Activated CD8-positive, alpha-beta memory T cell treated with anti-CD3 and anti-CD28 coated beads for 1 hour (primary cell): Measurements from ENCODE around the gene DICER1.

Source experiments
- DNase-seq, 2 donors: peaks; one replicate each; pipeline ENCODE4 v3.0.0-alpha.2; 2020; ENCODE audit warnings: low read depth in 1 of 2; ENCODE audit errors: extremely low read depth in 1 of 2

DICER1 gene

DNA sequence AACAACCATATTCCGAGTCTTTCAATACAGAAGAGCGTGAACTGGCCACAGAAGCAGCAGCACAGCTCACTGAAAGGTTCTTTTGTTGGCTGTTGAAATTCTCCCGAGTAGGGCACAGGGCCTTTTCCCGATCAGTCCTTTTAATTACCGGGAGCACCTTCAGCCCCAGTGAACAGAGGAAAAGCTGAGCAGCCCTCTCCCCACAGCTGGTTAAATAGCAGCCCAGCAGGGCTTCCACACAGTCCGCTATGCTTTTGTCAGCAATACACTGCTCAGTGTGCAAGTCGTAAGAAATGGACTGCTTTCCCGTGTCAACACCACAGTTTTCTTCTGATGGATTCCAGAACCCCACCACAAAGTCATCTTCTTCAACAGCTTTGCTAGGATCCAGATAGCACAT, 61.3 kb downstream of the DICER1 start:
- DNase-seq = no peak

DNA sequence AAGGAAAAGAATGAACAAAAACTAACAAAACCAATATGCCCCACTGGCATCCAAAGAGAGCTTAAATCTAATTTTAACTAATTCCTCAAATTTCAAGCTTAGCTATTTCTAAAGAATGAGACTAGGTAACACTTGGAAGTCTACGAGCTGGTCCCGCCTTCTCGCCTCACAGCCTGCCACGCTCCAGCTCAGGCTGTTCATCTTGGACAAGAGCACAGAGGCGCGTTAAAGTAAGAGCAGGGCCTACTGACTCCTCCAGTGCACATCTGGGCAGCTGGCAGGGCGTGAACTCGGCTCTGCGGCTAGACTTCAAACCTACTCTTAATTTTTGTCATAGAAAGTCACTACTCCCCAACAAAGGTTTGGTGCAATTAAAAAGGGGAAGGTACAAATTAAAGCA, 64.6 kb downstream of the DICER1 start:
- DNase-seq = no peak

DNA sequence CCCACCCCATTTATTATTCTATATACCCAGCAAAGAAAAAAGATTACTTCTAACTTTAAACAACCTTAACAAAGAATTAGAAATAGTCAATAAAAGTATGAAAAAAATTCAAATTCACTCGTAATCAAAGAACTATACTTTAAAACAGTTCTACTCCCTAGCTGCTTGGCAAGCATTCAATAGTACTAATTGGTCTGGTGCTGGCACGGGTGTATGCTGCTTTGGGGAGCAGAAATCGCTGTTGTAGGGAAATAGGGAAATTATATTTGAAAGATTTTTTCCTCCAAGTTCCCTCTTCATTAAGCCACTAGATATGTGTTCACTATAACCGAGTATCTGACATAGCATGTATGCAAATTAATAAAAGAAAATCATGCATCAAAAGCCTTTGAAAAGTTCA, 65.7 kb downstream of the DICER1 start:
- no peak for DNase-seq

DNA sequence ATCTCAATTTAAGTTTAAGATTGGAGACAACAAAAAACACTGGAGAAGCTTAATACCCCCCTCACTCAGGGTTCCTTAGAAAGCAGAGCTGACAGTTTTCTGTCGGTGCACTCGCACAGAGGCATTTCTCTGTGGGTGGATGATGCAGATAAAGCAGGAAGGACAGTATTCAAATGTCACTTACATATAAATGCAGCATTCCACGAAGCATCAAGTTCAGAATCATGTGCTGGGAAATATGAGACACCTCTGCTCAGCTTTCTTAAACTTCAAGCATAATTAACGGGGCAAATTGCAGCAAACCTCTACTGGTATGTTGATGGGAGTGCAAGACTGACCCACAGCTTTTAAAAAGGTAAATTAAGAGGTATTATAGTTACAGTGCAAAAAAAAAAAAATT, 68.7 kb downstream of the DICER1 start:
- DNase-seq = no peak

DNA sequence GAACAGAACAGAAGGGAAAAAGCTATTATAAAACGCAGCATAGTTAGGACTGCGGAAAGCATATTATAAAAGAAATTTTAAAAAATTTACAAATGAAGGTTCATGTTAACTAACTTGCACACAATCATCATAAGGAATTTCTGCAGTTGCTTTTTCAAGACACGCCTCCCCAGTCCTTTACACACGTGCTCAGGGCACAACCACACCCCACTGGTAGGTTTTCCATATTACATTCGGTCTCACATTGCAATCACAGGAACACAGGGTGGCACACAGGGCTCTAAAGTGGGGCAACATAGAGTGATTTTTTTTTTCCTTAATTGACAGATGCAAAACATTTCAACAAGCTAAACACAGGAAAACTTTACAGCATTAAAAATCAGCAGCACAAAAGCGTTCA, 69.7 kb downstream of the DICER1 start:
- DNase-seq = no peak

DNA sequence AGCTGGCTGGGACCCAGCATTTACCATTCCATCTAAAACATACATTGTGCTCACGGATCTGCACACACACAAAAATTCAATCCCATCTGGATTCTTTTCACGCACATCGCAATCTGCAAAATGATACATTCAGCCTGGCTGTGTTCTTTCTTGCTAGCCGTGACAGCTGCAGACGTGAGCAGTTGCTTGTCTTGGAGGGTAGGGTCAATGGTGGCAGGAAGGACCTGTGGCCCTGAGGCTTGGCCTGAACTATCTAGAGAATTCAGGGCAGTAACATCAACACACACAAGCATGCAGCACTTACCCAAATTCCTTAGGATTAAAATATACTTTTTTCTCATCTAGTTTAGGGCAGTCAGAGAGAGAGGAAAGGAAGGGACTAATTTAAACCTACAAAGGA, 72.0 kb downstream of the DICER1 start:
- no peak for DNase-seq

DNA sequence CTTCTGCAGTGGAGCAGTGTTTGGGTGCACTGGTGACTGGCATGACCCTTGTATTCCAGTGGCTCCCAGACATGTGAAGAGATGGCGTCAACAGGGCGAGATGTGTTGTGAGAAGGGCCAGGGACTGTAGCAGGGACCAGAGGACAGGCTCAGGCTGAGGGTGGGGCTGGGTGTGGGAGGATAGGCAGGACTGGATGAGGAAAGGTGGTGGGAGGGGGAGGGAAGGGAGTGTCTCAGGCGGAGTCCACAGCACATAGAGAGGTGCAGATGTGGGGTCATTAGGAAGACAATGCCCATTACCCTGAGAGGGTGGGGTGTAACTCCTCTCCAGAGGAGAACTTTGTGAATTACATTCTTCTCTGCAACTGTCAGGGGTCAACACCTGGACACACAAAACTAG, 78.5 kb downstream of the DICER1 start:
- no peak for DNase-seq

DNA sequence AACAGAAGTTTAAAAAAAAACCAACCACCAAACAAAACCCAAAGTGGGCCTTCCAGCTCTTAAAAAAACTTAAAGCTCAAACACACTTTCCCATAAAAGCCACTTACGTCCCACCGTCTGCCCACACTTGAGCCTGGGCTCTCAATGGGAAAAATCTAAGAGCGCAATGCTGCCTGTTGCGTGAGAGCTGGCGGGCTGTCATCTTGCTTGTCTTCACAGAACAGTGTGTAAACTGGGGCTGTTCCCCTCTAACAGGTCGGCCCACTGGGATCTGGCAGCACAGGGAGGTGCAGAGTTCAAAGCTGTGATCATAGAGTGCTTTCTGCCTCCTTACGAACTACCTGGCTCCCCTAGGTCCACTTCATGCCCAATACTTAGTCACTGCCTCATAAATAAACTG, 80.0 kb downstream of the DICER1 start:
- DNase-seq = no peak

DNA sequence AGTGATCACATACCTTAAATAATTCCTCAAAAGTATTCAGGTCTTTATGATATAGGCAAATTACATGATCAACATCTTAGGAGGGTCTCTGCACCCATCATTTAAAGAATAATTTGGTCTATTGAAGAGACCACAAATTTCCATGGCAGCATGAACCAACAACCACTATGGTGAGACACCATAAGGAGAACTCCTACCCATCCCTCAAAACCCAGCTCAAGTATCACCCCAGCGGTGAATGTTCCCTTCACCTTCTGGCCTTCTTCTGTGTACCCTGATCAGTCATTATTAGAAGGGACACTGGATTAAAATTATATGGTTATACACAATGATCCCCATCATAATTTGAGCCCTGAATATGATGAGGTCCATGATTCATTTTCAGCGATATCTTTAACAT, 81.5 kb downstream of the DICER1 start:
- no peak for DNase-seq

DNA sequence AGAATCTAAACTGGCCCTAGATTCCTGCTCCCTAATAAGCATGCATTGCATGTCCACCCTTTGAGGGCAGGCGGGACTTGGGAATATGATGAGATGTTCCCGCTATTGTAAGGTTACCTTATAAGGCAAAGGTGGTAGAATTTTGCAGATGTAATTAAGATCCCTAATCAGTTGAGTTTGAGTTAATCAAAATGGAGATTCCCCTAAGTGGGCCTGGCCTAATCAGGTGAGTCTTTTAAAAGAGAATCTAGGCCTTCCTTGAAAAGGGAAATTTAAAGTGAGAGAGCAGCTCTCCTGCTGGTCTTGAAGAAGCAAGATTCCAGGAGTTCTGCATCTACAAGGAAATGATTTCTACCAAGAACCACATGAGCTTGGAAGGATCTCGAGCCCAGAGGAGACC, 83.4 kb downstream of the DICER1 start:
- DNase-seq = no peak

DNA sequence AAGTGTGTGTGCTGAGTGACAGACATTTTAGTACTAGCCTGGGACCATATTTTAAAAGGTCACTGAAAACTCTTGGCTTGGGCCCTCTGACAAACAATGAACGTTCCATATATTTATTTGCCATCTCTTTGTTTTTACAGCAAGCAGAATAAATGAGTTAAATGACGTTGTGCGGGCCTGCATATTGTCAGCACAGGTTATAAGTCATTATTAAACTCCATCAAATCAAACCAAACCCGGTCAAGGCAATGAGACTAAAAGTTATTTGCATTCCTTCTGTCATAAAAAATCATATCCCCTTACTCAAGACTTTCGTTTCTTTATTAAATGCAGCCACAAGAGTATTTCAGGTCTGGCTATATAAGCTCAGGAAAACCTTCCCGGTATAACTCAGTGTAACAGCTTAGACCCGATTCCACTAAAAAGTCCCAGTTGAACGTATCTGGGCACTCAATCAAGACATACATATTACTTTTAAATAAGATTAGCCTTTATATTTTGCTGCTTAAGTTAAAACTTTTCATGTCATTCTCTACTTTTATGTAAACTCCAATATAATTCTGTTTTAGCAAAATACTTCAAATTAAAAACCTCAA, 84.9 kb downstream of the DICER1 start:
- no peak for DNase-seq

DNA sequence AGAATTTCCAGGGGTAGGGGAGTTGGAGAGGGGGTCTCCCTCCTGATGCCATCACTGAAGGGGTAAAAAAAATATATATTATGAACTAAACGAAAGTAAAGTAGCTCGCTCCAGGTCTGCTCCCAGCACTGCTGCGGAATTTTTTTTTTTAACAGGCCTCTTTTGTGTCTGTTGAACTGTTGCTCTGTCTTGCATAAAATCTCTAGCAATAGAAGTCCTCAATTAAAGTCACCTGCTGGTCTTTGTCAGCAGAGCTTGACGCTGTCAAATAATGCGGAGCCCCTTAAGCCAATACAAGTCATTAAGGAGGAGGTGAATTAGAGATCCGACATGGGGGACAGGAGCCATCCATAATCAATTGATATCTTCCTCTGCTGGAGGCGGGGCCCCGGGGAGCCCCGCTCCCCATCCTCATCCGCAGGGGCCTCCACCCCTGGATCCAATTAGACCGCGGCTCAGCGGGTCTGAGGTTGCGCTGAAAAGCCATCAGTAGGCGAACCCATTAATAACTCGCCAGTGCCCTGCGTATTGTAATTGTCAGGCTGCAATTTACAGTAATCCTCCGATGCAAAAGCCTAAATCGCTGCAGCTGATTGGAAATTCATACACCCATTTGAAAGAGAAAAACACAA, 85.6 kb downstream of the DICER1 start:
- DNase-seq = no peak

DNA sequence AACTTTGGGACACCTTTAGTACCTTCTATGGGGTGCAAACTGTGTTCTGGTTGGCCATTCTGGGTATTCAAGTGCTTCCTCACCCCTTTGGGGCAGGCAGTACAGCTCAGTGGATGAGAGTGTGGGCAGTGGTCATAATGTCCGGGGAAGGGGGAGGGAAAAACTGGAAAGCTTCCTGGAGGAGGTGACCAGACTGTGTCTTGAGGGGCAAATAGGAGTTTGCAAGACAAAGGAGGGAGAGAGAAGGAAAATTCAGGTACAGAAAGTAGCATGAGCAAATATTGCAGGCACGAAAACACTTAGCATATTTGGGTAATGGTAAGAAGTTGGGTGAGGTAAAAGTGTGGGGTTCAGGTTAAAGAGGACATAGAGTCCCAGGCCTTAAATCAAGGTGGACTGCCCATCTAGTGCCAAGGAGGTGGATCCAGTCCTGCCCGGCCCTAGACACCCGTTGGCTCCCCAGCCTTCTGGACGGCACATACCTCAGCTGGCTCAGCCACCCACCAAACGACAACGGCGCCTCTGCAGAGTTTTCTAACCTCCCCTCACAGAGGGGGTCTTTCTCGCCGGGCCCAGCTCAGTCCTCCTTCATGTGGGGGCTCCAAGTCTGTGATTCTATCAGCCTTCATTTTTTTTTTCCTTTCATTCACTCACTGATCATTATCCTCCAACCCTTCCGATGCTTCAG, 86.4 kb downstream of the DICER1 start:
- no peak for DNase-seq

DNA sequence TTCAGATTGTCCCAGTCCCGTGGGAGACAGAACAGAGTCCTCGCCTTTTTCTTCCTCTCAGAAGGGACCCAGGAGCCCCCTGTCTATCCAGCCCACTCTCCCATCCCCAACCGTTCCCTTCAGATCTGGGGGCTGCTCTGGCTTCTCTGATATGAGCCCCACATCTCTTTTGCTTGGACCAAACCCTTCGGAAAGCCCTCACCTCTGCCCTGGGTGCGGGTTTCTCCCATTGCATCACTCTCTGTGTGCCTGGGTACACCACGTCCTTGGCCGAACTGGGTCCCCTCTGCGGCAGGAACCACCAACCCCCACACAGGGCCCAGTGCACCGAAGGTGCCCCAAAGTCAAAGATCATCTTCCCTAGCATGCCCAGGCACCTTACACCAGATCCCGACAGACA, 87.8 kb downstream of the DICER1 start:
- no peak for DNase-seq

DNA sequence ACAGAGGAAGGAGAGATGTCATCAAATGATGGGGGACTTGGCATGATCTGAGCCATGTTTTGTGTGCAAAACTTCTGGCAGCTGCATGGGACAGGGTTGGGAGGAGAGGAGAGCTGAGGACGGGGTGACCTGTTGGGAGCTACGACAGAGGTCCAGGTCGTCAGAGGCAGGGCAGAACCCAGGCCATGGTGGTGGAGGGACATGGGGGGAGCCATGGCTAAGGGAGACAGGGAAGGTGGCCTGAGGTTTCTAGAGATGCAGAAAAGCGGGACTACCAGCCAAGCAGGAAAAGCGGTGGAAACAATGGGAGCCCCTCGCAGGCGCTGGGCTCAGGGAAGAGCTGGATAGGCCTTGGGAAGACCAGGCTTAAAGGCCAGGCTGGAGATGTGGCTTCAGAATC, 88.3 kb downstream of the DICER1 start:
- DNase-seq = no peak

DNA sequence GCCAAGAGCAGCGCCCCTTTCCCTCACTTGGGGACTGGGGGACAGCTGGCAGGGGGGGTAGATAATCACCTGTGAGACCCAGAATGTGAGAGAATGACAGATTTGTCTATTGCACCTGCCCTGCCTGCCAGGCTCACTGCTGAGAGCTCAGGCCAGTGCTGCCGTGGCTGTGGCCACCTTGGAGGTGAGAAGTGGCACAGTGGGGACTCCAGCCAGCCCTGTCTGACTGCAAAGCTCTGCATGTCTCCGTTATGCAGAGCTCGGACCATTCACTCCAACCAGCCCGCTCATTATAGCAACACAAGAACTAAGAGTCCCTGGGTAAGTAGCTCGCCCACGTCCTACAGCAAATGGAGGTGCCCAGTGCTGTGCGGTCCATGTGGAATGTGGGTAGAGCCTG, 88.8 kb downstream of the DICER1 start:
- DNase-seq = no peak

DNA sequence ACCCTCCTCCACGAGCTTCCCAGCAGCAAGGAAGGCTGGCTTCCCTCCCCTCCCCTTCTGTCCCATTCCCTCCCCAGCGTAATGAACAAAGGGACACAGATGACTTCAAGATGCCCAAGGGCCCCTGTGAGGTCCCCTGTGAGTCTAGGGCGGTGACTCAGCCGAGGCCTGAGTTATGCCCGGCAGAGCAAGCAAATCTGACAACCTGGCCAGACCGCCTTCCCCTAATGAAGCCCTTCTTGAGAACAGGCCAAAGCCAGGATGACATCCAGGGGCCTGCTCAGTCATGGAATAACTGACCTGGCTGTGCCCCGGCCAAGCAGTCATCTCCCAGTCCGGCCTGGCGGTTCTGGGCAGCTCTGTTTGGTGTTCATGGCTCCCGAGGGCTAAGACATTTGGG, 89.2 kb downstream of the DICER1 start:
- DNase-seq = no peak

DNA sequence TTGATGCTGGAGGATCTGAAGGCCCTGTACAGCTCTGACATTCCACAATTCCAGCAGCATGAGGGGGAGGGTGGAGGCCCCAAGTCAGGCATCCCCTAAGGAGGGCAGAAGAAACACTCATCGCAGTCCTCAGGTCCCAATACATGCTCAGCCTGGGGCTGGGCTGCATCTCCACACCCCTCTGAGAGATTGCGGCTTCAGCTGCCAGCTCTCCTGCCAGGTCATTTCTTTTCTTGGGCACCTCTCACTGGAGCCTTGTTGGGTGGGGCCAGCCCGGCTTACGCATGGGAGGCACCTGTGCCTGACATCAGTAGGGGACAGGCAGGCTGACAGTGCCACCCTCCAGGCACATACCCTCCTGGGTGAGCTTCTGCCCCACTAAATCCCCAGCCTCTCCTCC, 89.8 kb downstream of the DICER1 start:
- no peak for DNase-seq

DNA sequence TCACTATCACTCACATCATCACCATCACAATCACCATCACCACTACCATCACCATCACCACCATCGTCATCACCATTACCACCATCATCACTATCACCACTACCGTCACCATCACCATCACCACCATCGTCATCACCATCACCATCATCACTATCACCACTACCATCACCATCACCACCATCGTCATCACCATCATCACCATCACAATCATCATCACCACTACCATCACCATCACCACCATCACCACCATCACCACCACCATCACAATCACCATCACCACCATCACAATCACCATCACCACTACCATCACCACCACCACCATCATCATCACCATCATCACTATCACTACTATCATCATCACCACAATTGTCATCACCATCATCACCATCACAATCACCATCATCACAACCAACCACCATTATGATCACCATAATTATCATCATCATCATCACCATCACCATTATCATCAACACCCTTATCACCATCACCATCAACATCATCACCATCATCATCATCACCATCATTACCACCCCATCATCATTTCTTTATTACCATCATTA, 90.8 kb downstream of the DICER1 start:
- DNase-seq = no peak

DNA sequence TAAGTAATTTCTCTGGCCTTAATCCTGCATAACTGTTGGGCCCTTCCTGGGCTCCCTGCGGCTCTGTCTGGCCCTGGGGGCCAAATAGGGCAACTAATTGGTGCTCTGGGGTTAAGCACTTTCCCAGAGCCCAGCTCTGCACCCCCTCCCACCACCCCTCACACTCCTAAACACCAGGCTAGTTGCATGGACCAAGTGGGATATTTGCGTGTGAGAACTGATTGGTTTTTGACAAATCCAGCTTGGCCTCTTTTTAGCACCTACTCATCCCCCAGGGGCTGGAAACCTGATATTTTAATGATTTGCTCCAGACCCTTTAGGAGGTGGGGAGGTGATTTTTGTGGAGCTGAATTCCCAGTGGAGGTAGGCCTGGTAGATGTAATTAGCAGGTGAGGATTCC, 91.9 kb downstream of the DICER1 start:
- DNase-seq = no peak

DNA sequence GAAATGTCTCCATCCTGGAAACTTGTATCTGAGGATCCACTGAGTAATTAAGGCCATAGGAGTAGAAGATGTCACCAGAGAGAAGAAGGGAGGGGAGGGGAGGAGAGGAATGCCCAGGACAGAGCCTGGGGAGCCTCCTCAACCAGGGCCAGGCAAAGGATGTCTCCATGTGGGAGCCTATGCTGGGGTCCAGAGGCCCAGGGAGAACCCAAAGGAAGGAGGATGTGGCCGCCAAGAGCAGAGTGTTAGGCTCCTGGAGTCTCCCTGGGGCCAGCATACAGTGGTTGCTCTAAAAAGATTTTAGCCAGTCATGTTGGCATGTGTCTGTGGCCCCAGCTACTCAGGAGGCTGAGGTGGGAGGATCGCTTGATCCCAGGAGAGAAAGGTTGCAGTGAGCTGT, 92.6 kb downstream of the DICER1 start:
- DNase-seq = no peak

DNA sequence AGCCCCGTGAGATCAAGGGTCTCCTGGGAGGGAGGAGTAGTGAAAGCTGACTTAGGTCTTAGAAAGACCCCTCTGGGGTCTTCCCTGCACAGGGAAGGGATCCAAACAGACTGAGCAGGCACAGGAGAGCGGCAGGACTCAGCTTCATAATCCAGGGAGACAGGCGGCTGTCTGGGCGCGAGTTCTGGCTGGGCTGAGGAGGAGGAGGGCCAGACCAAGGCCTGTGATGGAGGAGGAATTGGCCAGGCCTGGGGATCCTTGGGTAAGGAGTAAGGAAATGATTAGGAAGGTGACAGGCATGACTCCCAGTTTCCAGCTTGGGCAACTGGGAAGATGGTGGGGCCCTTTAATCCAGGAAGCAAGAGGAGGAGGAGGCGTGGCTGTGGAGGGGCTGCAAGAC, 93.1 kb downstream of the DICER1 start:
- no peak for DNase-seq
